Fibroblast of lung (primary cell): ENCODE results near the gene RNF113A.

ENCODE experiments used
- CTCF ChIP-seq, 2 donors: IDR thresholded peaks in 1 of 2; conservative IDR thresholded peaks in 1 of 2; 1 replicate in 1 of 2; 2 replicates in 1 of 2; pipeline ENCODE4 v1.5.1; 2011 to 2012; ENCODE audit warnings: low read length in 2 of 2, control low read depth in 1 of 2, inconsistent platforms in 1 of 2, low read depth in 1 of 2, mild to moderate bottlenecking in 1 of 2
- EZH2 ChIP-seq: IDR thresholded peaks from 2 replicates; pipeline ENCODE4 v1.5.1; 2012; ENCODE audit warnings: low read length, control low read depth, mild to moderate bottlenecking; ENCODE audit errors: missing control alignments

GRCh38 chrX:119852382-119853353, 18.9 kb downstream of the RNF113A start, which contains the start of gene UPF3B:
- no peak for TF ChIP-seq CTCF (conservative IDR thresholded peaks at IDR 0.05 in 1 of 2, IDR thresholded peaks at IDR 0.05 in 1 of 2; ENCODE audit: low read depth in 1 of 2, low read length in 2 of 2)
- no peak for TF ChIP-seq EZH2
